Bronchial epithelial cell (primary cell): ENCODE measurements around the gene ABCC12. TPM values are rescaled to one million over a fixed set of nuclear protein-coding genes. Genes with fewer than 3 reads are reported as not detected.
"Not testable (repeated sequence)": the region's sequence is repeated elsewhere in the genome, so short reads cannot be mapped to it uniquely, and the experiment has no call there.

ENCODE experiments used
- DNase-seq: peaks from one replicate; pipeline ENCODE4 v3.0.0-alpha.2; 2010; ENCODE audit warnings: low read depth
- FAIRE-seq: peaks from 2 replicates; lab custom pipeline; 2011; peaks lifted over from hg19 to GRCh38; lab: Jason Lieb, UNC
- H3K27me3 ChIP-seq: 2 replicates; pipeline ENCODE4 v1.5.1; 2011; ENCODE audit warnings: low read length; ENCODE audit not compliant: control insufficient read depth, insufficient read depth
- H3K36me3 ChIP-seq: 2 replicates; pipeline ENCODE4 v1.5.1; 2011; ENCODE audit warnings: low read length; ENCODE audit not compliant: control insufficient read depth, insufficient read depth
- H3K4me3 ChIP-seq: 2 replicates; pipeline ENCODE4 v1.5.1; 2011; ENCODE audit warnings: mild to moderate bottlenecking, low read depth, low read length, control low read depth
- CTCF ChIP-seq: IDR thresholded peaks from 2 replicates; pipeline ENCODE4 v1.5.1; 2011; ENCODE audit warnings: mild to moderate bottlenecking, moderate library complexity, low read length, control low read depth, inconsistent platforms; ENCODE audit not compliant: insufficient read depth, severe bottlenecking
- total RNA-seq: library from RNA; depleted of rRNA; stranded (reverse); fragments of >200 nt; gene quantifications from 2 replicates; pipeline ENCODE4 v1.2.1, GENCODE V29; 2014

ABCC12 gene
- total RNA-seq, 1 donor from 2014 or later = not detected

GRCh38 chr16:48169896-48170295, 14.1 kb upstream of the ABCC12 start:
- FAIRE-seq = no peak
- no peak for DNase-seq
- no peak for TF ChIP-seq CTCF
- H3K36me3 ChIP-seq = no peaks in the 10 kb centered on the region
- no peak overlapping the region for H3K4me3 ChIP-seq
- H3K27me3 ChIP-seq = no peaks in the 10 kb centered on the region

- H3K36me3 ChIP-seq = no peaks in the 10 kb centered on the region
- no peak for TF ChIP-seq CTCF
- FAIRE-seq = no peak
Measured at GRCh38 chr16:48168075-48168474, 12.3 kb upstream of the ABCC12 start.

GRCh38 chr16:48166617-48167016, 10.8 kb upstream of the ABCC12 start:
- not testable (repeated sequence) for H3K27me3 ChIP-seq, DNase-seq, FAIRE-seq, H3K36me3 ChIP-seq, H3K4me3 ChIP-seq

More at GRCh38 chr16:48168075-48168474, 12.3 kb upstream of the ABCC12 start:
- H3K4me3 ChIP-seq = no peak overlapping the region
- DNase-seq = no peak
- no peaks in the 10 kb centered on the region for H3K27me3 ChIP-seq

- Histone ChIP-seq H3K4me3 (no peak overlapping the region), H3K36me3 (no peaks in the 10 kb centered on the region), H3K27me3 (no peaks in the 10 kb centered on the region)
- peak; percentile 23 for FAIRE-seq
- DNase-seq = peak; percentile 34
- no peak for TF ChIP-seq CTCF
Measured at GRCh38 chr16:48165961-48166578, 10.3 kb upstream of the ABCC12 start.

GRCh38 chr16:48164907-48165715, 9.3 kb upstream of the ABCC12 start:
- H3K27me3 ChIP-seq = no peaks in the 10 kb centered on the region
- no peak overlapping the region for H3K4me3 ChIP-seq
- H3K36me3 ChIP-seq = no peaks in the 10 kb centered on the region
- peak; percentile 88 for TF ChIP-seq CTCF
- DNase-seq (peak; percentile 39), FAIRE-seq (peak; percentile 87)

GRCh38 chr16:48162839-48163410, 7.1 kb upstream of the ABCC12 start:
- Histone ChIP-seq H3K4me3 (no peak overlapping the region), H3K27me3 (no peaks in the 10 kb centered on the region), H3K36me3 (no peaks in the 10 kb centered on the region)
- DNase-seq (no peak), FAIRE-seq (no peak)
- TF ChIP-seq CTCF = no peak
